Adrenal gland (tissue), 5 donors: ENCODE data around the gene MSMB.

Experiments
- POLR2A ChIP-seq, 2 donors: fragments of 450-650 bp; IDR thresholded peaks; one replicate each; pipeline ENCODE4 v1.6.1; 2017; ENCODE audit warnings: antibody characterized with exemption in 2 of 2, mild to moderate bottlenecking in 2 of 2, moderate library complexity in 1 of 2
- TF ChIP-seq, protein P1 (sequence below), 6 experiments: fragments of 450-650 bp in 4 of 6; fragments of 200-600 bp in 2 of 6; sonication (generic) in 1 of 6; IDR thresholded peaks; 1 replicate in 5 of 6; 2 replicates in 1 of 6; pipeline versions ENCODE4 v1.5.1 to v1.8.0; 2016 to 2021; ENCODE audit warnings: antibody characterized with exemption in 6 of 6, mild to moderate bottlenecking in 2 of 6, moderate library complexity in 1 of 6
- donor health status: DM: no; HTN: no; CAD: no.

DNA sequence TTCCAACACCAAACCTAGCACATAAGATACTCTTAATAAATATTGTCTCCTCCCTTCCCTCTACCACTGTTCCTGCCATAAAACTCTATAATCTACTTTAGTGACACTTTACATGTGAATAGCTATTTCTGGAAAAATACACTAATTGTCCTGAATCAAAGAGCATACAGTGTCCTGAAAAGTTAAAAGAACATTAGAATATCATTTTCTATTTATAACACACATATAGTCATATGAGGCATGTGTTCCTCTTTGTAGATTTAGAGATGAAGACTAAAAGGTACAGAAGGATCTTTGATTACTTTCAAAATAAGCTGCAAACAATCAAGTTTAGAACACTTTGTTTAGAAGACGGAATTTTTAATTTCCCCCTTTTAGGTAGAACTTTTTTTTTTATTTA lies 29.3 kb downstream of the MSMB start:
- TF ChIP-seq, protein P1, sequence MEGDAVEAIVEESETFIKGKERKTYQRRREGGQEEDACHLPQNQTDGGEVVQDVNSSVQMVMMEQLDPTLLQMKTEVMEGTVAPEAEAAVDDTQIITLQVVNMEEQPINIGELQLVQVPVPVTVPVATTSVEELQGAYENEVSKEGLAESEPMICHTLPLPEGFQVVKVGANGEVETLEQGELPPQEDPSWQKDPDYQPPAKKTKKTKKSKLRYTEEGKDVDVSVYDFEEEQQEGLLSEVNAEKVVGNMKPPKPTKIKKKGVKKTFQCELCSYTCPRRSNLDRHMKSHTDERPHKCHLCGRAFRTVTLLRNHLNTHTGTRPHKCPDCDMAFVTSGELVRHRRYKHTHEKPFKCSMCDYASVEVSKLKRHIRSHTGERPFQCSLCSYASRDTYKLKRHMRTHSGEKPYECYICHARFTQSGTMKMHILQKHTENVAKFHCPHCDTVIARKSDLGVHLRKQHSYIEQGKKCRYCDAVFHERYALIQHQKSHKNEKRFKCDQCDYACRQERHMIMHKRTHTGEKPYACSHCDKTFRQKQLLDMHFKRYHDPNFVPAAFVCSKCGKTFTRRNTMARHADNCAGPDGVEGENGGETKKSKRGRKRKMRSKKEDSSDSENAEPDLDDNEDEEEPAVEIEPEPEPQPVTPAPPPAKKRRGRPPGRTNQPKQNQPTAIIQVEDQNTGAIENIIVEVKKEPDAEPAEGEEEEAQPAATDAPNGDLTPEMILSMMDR (IDR thresholded peaks at IDR 0.05): no peak
- no peak for TF ChIP-seq POLR2A (IDR thresholded peaks at IDR 0.05)
